ENCODE measurements around the gene NOS1.

NOS1 gene

GRCh38 chr12:117165342-117165741 is 196.1 kb downstream of the NOS1 start:
- H3K27ac ChIP-seq, result no peak overlapping the region
- peaks cover 90% of the 10 kb centered on the region for H3K36me3 ChIP-seq

GRCh38 chr12:117162633-117163032 is 198.8 kb downstream of the NOS1 start:
- Histone ChIP-seq H3K36me3 (peaks cover 83% of the 10 kb centered on the region), H3K27me3 (ENCODE audit: insufficient read depth, low read depth, severe bottlenecking) (no peaks in the 10 kb centered on the region), H3K4me3 (ENCODE audit: low read depth, low read length) (no peak overlapping the region), H3K9me3 (ENCODE audit: severe bottlenecking) (no peaks in the 10 kb centered on the region), H3K27ac (no peak overlapping the region)
- DNase-seq, result no peak
- TF ChIP-seq CTCF (IDR thresholded peaks at IDR 0.05; ENCODE audit: low read depth, low read length), result no peak

More at GRCh38 chr12:117165342-117165741, 196.1 kb downstream of the NOS1 start:
- no peaks in the 10 kb centered on the region for H3K27me3 ChIP-seq (ENCODE audit: insufficient read depth, low read depth, severe bottlenecking)
- no peak for TF ChIP-seq CTCF (IDR thresholded peaks at IDR 0.05; ENCODE audit: low read depth, low read length)
- no peak overlapping the region for H3K4me3 ChIP-seq (ENCODE audit: low read depth, low read length)
- no peak for DNase-seq
- no peaks in the 10 kb centered on the region for H3K9me3 ChIP-seq (ENCODE audit: severe bottlenecking)

- H3K27me3 ChIP-seq (ENCODE audit: insufficient read depth, low read depth, severe bottlenecking), result no peaks in the 10 kb centered on the region
- no peak overlapping the region for H3K4me3 ChIP-seq (ENCODE audit: low read depth, low read length)
- peaks cover 83% of the 10 kb centered on the region for H3K36me3 ChIP-seq
- no peak for TF ChIP-seq CTCF (IDR thresholded peaks at IDR 0.05; ENCODE audit: low read depth, low read length)
- no peak overlapping the region for H3K27ac ChIP-seq
- no peaks in the 10 kb centered on the region for H3K9me3 ChIP-seq (ENCODE audit: severe bottlenecking)
- no peak for DNase-seq
Observed at GRCh38 chr12:117162167-117162539, 199.3 kb downstream of the NOS1 start.

- no peak for DNase-seq
- Histone ChIP-seq H3K27ac (no peak overlapping the region), H3K27me3 (ENCODE audit: insufficient read depth, low read depth, severe bottlenecking) (no peaks in the 10 kb centered on the region), H3K36me3 (peaks cover 82% of the 10 kb centered on the region), H3K9me3 (ENCODE audit: severe bottlenecking) (no peaks in the 10 kb centered on the region), H3K4me3 (ENCODE audit: low read depth, low read length) (no peak overlapping the region)
- no peak for TF ChIP-seq CTCF (IDR thresholded peaks at IDR 0.05; ENCODE audit: low read depth, low read length)
Observed at GRCh38 chr12:117161460-117162166, 199.8 kb downstream of the NOS1 start.

GRCh38 chr12:117159674-117160073 is 201.8 kb downstream of the NOS1 start:
- Histone ChIP-seq H3K27me3 (ENCODE audit: insufficient read depth, low read depth, severe bottlenecking) (no peaks in the 10 kb centered on the region), H3K9me3 (ENCODE audit: severe bottlenecking) (no peaks in the 10 kb centered on the region), H3K27ac (no peak overlapping the region), H3K4me3 (ENCODE audit: low read depth, low read length) (no peak overlapping the region), H3K36me3 (peaks cover 82% of the 10 kb centered on the region)
- no peak for DNase-seq
- no peak for TF ChIP-seq CTCF (IDR thresholded peaks at IDR 0.05; ENCODE audit: low read depth, low read length)
